GM12892 (cell line): Measurements from ENCODE around the gene TCF7.

Source experiments
- POLR2A ChIP-seq: IDR thresholded peaks from 2 replicates; pipeline ENCODE4 v1.6.1; 2011; ENCODE audit warnings: low read depth, low read length, control low read depth
- TAF1 ChIP-seq: IDR thresholded peaks from 2 replicates; pipeline ENCODE4 v1.6.1; 2011; ENCODE audit warnings: low read depth, mild to moderate bottlenecking, control low read depth, low read length, borderline replicate concordance

GRCh38 chr5:134136771-134137170 is 22.3 kb downstream of the TCF7 start:
- TF ChIP-seq POLR2A, result no peak
- TF ChIP-seq TAF1, result no peak
